ENCODE data around the gene GPR119. TPM values are rescaled to one million over a fixed set of nuclear protein-coding genes. Genes with fewer than 3 reads are reported as not detected.
"Not testable (repeated sequence)": the region's sequence is repeated elsewhere in the genome, so short reads cannot be mapped to it uniquely, and the experiment has no call there.

The GPR119 gene
- not detected for total RNA-seq

GRCh38 chrX:130385520-130385919 is at the start of gene GPR119:
GPR119 (minus strand) TSS chrX:130385674; CDS start chrX:130385447, 227 bp downstream.
- ATAC-seq (ENCODE audit: low FRiP score in 2 of 2) (no peak), DNase-seq (no peak)
- WGBS, 2 donors, result 63 to 71% methylated on average over 1 to 4 of the region's 4 CpGs
- Histone ChIP-seq H3K4me3 (no peak within 1 kb of the TSS), H3K27ac (no peak within 1 kb of the TSS), H3K36me3 (no peaks in the 10 kb centered on the region), H3K4me1 (no peaks in the 10 kb centered on the region), H3K27me3 (no peaks in the 10 kb centered on the region), H3K9me3 (no peaks in the 10 kb centered on the region)
- TF ChIP-seq EP300 (IDR thresholded peaks at IDR 0.05) (no peak), POLR2AphosphoS5 (IDR thresholded peaks at IDR 0.05) (no peak), POLR2A (IDR thresholded peaks at IDR 0.05) (no peak), CTCF (IDR thresholded peaks at IDR 0.05) (no peak)

- H3K4me3 ChIP-seq; H3K4me1 ChIP-seq; H3K9me3 ChIP-seq; H3K27me3 ChIP-seq; H3K36me3 ChIP-seq; DNase-seq; ATAC-seq (ENCODE audit: low FRiP score in 2 of 2); H3K27ac ChIP-seq: not testable (repeated sequence)
- 77 to 86% methylated on average over 2 to 5 of the region's 5 CpGs for WGBS, 2 donors
Measured at GRCh38 chrX:130429236-130429635, 43.8 kb upstream of the GPR119 start.

GRCh38 chrX:130426531-130426930 is 41.1 kb upstream of the GPR119 start:
- no peaks in the 10 kb centered on the region for H3K9me3 ChIP-seq
- ATAC-seq (ENCODE audit: low FRiP score in 2 of 2), result no peak
- DNase-seq, result no peak
- TF ChIP-seq POLR2AphosphoS5 (IDR thresholded peaks at IDR 0.05) (no peak), EP300 (IDR thresholded peaks at IDR 0.05) (no peak), POLR2A (IDR thresholded peaks at IDR 0.05) (no peak), CTCF (IDR thresholded peaks at IDR 0.05) (no peak)
- no peaks in the 10 kb centered on the region for H3K27me3 ChIP-seq
- H3K36me3 ChIP-seq, result no peaks in the 10 kb centered on the region
- 91 to 93% methylated on average over 6 of the region's 6 CpGs for WGBS, 2 donors
- no peak overlapping the region for H3K27ac ChIP-seq
- H3K4me1 ChIP-seq, result no peaks in the 10 kb centered on the region
- H3K4me3 ChIP-seq, result no peak overlapping the region

- ATAC-seq (ENCODE audit: low FRiP score in 2 of 2), result no peak
- no peaks in the 10 kb centered on the region for H3K4me1 ChIP-seq
- 70% methylated on average over 2 of the region's 2 CpGs; no CpG with 5 or more reads in 1 of the 2 donors for WGBS, 2 donors
Measured at GRCh38 chrX:130419263-130419662, 33.8 kb upstream of the GPR119 start.

GRCh38 chrX:130418740-130419139 is 33.3 kb upstream of the GPR119 start:
- WGBS, 2 donors, result 88 to 89% methylated on average over 1 to 4 of the region's 4 CpGs
- no peak for ATAC-seq (ENCODE audit: low FRiP score in 2 of 2)
- no peak for TF ChIP-seq POLR2AphosphoS5 (IDR thresholded peaks at IDR 0.05)
- H3K27ac ChIP-seq, result no peak overlapping the region
- no peak overlapping the region for H3K4me3 ChIP-seq
- H3K27me3 ChIP-seq, result no peaks in the 10 kb centered on the region
- H3K36me3 ChIP-seq, result no peaks in the 10 kb centered on the region
- H3K4me1 ChIP-seq, result no peaks in the 10 kb centered on the region
- no peak for DNase-seq
- H3K9me3 ChIP-seq, result no peaks in the 10 kb centered on the region

More at GRCh38 chrX:130419263-130419662, 33.8 kb upstream of the GPR119 start:
- Histone ChIP-seq H3K27me3 (no peaks in the 10 kb centered on the region), H3K4me3 (no peak overlapping the region), H3K36me3 (no peaks in the 10 kb centered on the region), H3K9me3 (no peaks in the 10 kb centered on the region), H3K27ac (no peak overlapping the region)
- TF ChIP-seq POLR2A (IDR thresholded peaks at IDR 0.05), result no peak
- no peak for TF ChIP-seq CTCF (IDR thresholded peaks at IDR 0.05)
- no peak for TF ChIP-seq EP300 (IDR thresholded peaks at IDR 0.05)
- TF ChIP-seq POLR2AphosphoS5 (IDR thresholded peaks at IDR 0.05), result no peak
- no peak for DNase-seq

- DNase-seq, result no peak
- WGBS, 2 donors, result 74% methylated on average over 2 of the region's 2 CpGs; no CpG with 5 or more reads in 1 of the 2 donors
- ATAC-seq (ENCODE audit: low FRiP score in 2 of 2), result no peak
- Histone ChIP-seq H3K36me3 (peaks cover 0 to under 1% (median 0%) of the 10 kb centered on the region in 4 donors), H3K9me3 (no peaks in the 10 kb centered on the region), H3K4me3 (no peak overlapping the region), H3K4me1 (no peaks in the 10 kb centered on the region), H3K27ac (no peak overlapping the region), H3K27me3 (no peaks in the 10 kb centered on the region)
- no peak for TF ChIP-seq POLR2A (IDR thresholded peaks at IDR 0.05)
- TF ChIP-seq POLR2AphosphoS5 (IDR thresholded peaks at IDR 0.05), result no peak
- no peak for TF ChIP-seq EP300 (IDR thresholded peaks at IDR 0.05)
- no peak for TF ChIP-seq CTCF (IDR thresholded peaks at IDR 0.05)
Measured at GRCh38 chrX:130418066-130418465, 32.6 kb upstream of the GPR119 start.

Data from upper lobe of left lung (tissue), 6 donors.